Panc1 (cell line): ENCODE measurements around the gene LRRC4. TPM values are rescaled to one million over a fixed set of nuclear protein-coding genes. Genes with fewer than 3 reads are reported as not detected.

ENCODE experiments used
- ATAC-seq: fragments of 200-7000 bp; cut with Tn5 transposase; 2 replicates; pipeline ENCODE4 v1.9.1; 2020; ENCODE audit warnings: mild to moderate bottlenecking, moderate library complexity
- BruUV-seq: library from RNA; stranded (reverse); fragments of 400-500 nt; replicated peaks from 2 replicates; lab custom pipeline; 2021; lab: Mats Ljungman, UMichigan
- CTCF ChIA-PET: fragments of 300-600 bp; sonication (Branson Sonifier 250); formaldehyde crosslinking; loops from one replicate; lab custom pipeline; 2022; ENCODE audit warnings: antibody characterized with exemption; lab: Charles Lee
- POLR2A ChIA-PET: fragments of 300-600 bp; sonication (Branson Sonifier 250); formaldehyde crosslinking; loops from one replicate; lab custom pipeline; 2022; ENCODE audit warnings: antibody characterized with exemption; lab: Charles Lee
- DNase-seq: peaks from one replicate; pipeline ENCODE4 v3.0.0-alpha.2; 2010; ENCODE audit warnings: low read depth, low spot score
- H3K27ac ChIP-seq: 2 replicates; pipeline ENCODE4 v1.5.1; 2011; ENCODE audit warnings: mild to moderate bottlenecking, low read length, inconsistent platforms
- H3K27me3 ChIP-seq: fragments of 200-500 bp; sonication (Bioruptor generic); 2 replicates; pipeline ENCODE4 v1.6.0; 2014; ENCODE audit warnings: low read length, inconsistent platforms; ENCODE audit not compliant: control insufficient read depth, insufficient read depth
- H3K36me3 ChIP-seq: fragments of 200-500 bp; sonication (Bioruptor generic); 2 replicates; pipeline ENCODE4 v1.5.1; 2014; ENCODE audit warnings: inconsistent platforms, mild to moderate bottlenecking, low read length, moderate library complexity; ENCODE audit not compliant: control insufficient read depth, insufficient read depth
- H3K4me1 ChIP-seq: 2 replicates; pipeline ENCODE4 v1.5.1; 2011; ENCODE audit warnings: inconsistent platforms, mild to moderate bottlenecking, low read length, moderate library complexity; ENCODE audit not compliant: control insufficient read depth, insufficient read depth
- H3K4me3 ChIP-seq, 2 experiments: 2 replicates each; pipeline ENCODE4 v1.5.1; 2011 to 2012; ENCODE audit warnings: low read depth in 2 of 2, low read length in 2 of 2, mild to moderate bottlenecking in 2 of 2, inconsistent platforms in 1 of 2, moderate library complexity in 1 of 2
- H3K9me3 ChIP-seq: fragments of 200-500 bp; sonication (Bioruptor generic); 2 replicates; pipeline ENCODE4 v1.5.1; 2014; ENCODE audit warnings: low read depth, mild to moderate bottlenecking, inconsistent platforms, low read length, moderate library complexity; ENCODE audit not compliant: control insufficient read depth, insufficient read depth
- POLR2AphosphoS5 ChIP-seq: IDR thresholded peaks from 2 replicates; pipeline ENCODE4 v1.6.1; 2012; ENCODE audit warnings: mild to moderate bottlenecking, low read depth, low read length, moderate library complexity
- SIN3A ChIP-seq: IDR thresholded peaks from 2 replicates; pipeline ENCODE4 v1.6.1; 2012; ENCODE audit warnings: low read depth, mild to moderate bottlenecking, low read length, moderate library complexity, borderline replicate concordance; ENCODE audit not compliant: insufficient read depth
- TCF7L2 ChIP-seq: IDR thresholded peaks from 2 replicates; pipeline ENCODE4 v1.6.1; 2011; ENCODE audit warnings: mild to moderate bottlenecking, low read depth, low read length, inconsistent platforms
- in situ Hi-C: cut with HindIII; loops from 2 replicates; pipeline ENCODE4 v1.10.0; 2016; ENCODE audit warnings: low sequenced_read_pairs, low pct_unique_long_range_greater_than_20kb
- intact Hi-C: fragments of 100-400 bp; cut with micrococcal nuclease; formaldehyde crosslinking; loops from one replicate; pipeline ENCODE4 v1.10.0; 2022; ENCODE audit not compliant: unreplicated experiment
- total RNA-seq: library from RNA; stranded (reverse); gene quantifications from one replicate; pipeline ENCODE4 v1.2.1, GENCODE V29; 2021; ENCODE audit not compliant: unreplicated experiment
- TF ChIP-seq, protein P1 (sequence below), 2 experiments: IDR thresholded peaks; 2 replicates each; pipeline ENCODE4 v1.6.1; 2011 to 2012; ENCODE audit warnings: low read depth in 2 of 2, control low read depth in 1 of 2, low read length in 1 of 2, mild to moderate bottlenecking in 1 of 2, moderate library complexity in 1 of 2; ENCODE audit not compliant: insufficient read depth in 1 of 2
- TF ChIP-seq, protein P2 (sequence below): fragments of 450-650 bp; IDR thresholded peaks from 2 replicates; pipeline ENCODE4 v1.5.1; 2017; ENCODE audit warnings: mild to moderate bottlenecking

Gene LRRC4
- total RNA-seq, 1 experiment from 2014 or later: not detected

DNA sequence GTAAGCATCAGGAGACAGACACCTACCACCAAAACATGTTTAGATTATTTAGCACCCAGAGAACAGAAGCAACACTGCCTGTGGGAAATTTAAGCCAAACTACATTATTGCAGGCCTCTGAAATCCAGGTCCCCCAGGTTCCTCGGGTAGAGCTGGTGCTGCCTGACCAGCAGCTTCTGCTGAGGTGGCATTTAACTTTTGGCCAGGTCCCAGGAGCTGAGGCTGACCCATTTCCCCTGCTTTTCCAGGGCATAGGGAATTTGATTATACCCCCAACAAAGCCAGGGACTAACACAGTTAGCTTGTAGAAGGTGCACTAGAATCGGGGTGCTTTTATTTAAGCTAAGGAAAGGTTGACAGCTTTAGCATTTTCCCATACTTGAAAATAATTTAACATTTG, 4.7 kb downstream of the LRRC4 start:
- TF ChIP-seq TCF7L2 (no peak), POLR2AphosphoS5 (no peak), SIN3A (no peak)
- TF ChIP-seq, protein P1, sequence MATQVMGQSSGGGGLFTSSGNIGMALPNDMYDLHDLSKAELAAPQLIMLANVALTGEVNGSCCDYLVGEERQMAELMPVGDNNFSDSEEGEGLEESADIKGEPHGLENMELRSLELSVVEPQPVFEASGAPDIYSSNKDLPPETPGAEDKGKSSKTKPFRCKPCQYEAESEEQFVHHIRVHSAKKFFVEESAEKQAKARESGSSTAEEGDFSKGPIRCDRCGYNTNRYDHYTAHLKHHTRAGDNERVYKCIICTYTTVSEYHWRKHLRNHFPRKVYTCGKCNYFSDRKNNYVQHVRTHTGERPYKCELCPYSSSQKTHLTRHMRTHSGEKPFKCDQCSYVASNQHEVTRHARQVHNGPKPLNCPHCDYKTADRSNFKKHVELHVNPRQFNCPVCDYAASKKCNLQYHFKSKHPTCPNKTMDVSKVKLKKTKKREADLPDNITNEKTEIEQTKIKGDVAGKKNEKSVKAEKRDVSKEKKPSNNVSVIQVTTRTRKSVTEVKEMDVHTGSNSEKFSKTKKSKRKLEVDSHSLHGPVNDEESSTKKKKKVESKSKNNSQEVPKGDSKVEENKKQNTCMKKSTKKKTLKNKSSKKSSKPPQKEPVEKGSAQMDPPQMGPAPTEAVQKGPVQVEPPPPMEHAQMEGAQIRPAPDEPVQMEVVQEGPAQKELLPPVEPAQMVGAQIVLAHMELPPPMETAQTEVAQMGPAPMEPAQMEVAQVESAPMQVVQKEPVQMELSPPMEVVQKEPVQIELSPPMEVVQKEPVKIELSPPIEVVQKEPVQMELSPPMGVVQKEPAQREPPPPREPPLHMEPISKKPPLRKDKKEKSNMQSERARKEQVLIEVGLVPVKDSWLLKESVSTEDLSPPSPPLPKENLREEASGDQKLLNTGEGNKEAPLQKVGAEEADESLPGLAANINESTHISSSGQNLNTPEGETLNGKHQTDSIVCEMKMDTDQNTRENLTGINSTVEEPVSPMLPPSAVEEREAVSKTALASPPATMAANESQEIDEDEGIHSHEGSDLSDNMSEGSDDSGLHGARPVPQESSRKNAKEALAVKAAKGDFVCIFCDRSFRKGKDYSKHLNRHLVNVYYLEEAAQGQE (IDR thresholded peaks at IDR 0.05; ENCODE audit: insufficient read depth in 1 of 2, low read depth in 2 of 2, low read length in 1 of 2): no peak
- TF ChIP-seq, protein P2, sequence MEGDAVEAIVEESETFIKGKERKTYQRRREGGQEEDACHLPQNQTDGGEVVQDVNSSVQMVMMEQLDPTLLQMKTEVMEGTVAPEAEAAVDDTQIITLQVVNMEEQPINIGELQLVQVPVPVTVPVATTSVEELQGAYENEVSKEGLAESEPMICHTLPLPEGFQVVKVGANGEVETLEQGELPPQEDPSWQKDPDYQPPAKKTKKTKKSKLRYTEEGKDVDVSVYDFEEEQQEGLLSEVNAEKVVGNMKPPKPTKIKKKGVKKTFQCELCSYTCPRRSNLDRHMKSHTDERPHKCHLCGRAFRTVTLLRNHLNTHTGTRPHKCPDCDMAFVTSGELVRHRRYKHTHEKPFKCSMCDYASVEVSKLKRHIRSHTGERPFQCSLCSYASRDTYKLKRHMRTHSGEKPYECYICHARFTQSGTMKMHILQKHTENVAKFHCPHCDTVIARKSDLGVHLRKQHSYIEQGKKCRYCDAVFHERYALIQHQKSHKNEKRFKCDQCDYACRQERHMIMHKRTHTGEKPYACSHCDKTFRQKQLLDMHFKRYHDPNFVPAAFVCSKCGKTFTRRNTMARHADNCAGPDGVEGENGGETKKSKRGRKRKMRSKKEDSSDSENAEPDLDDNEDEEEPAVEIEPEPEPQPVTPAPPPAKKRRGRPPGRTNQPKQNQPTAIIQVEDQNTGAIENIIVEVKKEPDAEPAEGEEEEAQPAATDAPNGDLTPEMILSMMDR: no peak
- ATAC-seq: no peak
- Histone ChIP-seq H3K36me3 (no peaks in the 10 kb centered on the region), H3K27ac (no peak overlapping the region), H3K4me3 (no peak overlapping the region), H3K9me3 (no peaks in the 10 kb centered on the region), H3K4me1 (no peaks in the 10 kb centered on the region), H3K27me3 (no peaks in the 10 kb centered on the region)
- DNase-seq: no peak
- CTCF ChIA-PET: no interaction called here
- intact Hi-C loops: no loop called here
- in situ Hi-C loops: no loop called here
- POLR2A ChIA-PET: no interaction called here
- no TSS peak for BruUV-seq

DNA sequence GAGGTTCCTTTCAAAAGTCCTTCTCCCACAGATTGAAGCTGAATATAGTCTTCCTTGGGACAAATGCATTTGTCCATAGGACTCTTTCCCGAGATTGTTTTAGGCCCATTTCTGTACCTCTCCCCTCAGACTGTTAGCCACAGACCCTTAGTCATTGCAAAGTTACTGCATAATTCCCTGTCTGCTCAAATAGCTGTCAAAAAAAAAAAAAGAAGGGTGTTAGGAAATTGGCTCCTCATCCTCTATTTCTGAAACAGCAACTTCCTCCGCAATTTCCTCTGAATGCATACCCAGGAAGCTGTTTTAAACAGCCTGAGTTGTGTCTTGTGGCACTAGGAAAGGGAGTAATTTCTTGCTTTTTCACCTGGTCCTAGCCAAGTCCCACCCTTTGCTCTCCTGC, 5.4 kb downstream of the LRRC4 start:
- CTCF ChIA-PET: no interaction called here
- in situ Hi-C loops (no loop called here), intact Hi-C loops (no loop called here)
- H3K27me3 ChIP-seq: no peaks in the 10 kb centered on the region
- no peak for DNase-seq
- H3K36me3 ChIP-seq: no peaks in the 10 kb centered on the region
- no peak overlapping the region for H3K27ac ChIP-seq
- no peak for ATAC-seq
- POLR2A ChIA-PET: no interaction called here
- H3K9me3 ChIP-seq: no peaks in the 10 kb centered on the region
- TF ChIP-seq SIN3A (no peak), TCF7L2 (no peak), POLR2AphosphoS5 (no peak)
- TF ChIP-seq, protein P2: no peak
- TF ChIP-seq, protein P1 (IDR thresholded peaks at IDR 0.05; ENCODE audit: insufficient read depth in 1 of 2, low read depth in 2 of 2, low read length in 1 of 2): no peak
- no TSS peak for BruUV-seq
- H3K4me1 ChIP-seq: no peaks in the 10 kb centered on the region
- H3K4me3 ChIP-seq: no peak overlapping the region
